Subcutaneous adipose tissue (tissue), 4 donors: Measurements from ENCODE around the gene EFCC1. TPM values are rescaled to one million over a fixed set of nuclear protein-coding genes. Genes with fewer than 3 reads are reported as not detected.

Source experiments
- CTCF ChIP-seq: fragments of 450-650 bp; IDR thresholded peaks from one replicate; pipeline ENCODE4 v1.5.1; 2016; ENCODE audit warnings: low read depth, mild to moderate bottlenecking, control low read depth, antibody characterized with exemption, moderate library complexity
- total RNA-seq, 4 donors: library from RNA; depleted of rRNA; stranded (reverse); fragments of >200 nt; gene quantifications; one replicate each; pipeline ENCODE4 v1.1.0, GENCODE V29; 2016

Gene EFCC1
- total RNA-seq, 4 donors from 2014 or later: 0.33 to 3.8 (median 0.72) TPM

- TF ChIP-seq CTCF: no peak
Observed at GRCh38 chr3:129002573-129003569, 1.8 kb downstream of the EFCC1 start.

- no peak for TF ChIP-seq CTCF
Observed at GRCh38 chr3:129003578-129004112, 2.5 kb downstream of the EFCC1 start.

- no peak for TF ChIP-seq CTCF
Observed at GRCh38 chr3:129004639-129005295, 3.7 kb downstream of the EFCC1 start.

- TF ChIP-seq CTCF: no peak
Observed at GRCh38 chr3:129005526-129006303, 4.6 kb downstream of the EFCC1 start.

- no peak for TF ChIP-seq CTCF
Observed at GRCh38 chr3:129006864-129007263, 5.8 kb downstream of the EFCC1 start.

GRCh38 chr3:129007792-129008191, 6.7 kb downstream of the EFCC1 start:
- no peak for TF ChIP-seq CTCF
